ENCODE measurements around the gene RAB37.

DNA sequence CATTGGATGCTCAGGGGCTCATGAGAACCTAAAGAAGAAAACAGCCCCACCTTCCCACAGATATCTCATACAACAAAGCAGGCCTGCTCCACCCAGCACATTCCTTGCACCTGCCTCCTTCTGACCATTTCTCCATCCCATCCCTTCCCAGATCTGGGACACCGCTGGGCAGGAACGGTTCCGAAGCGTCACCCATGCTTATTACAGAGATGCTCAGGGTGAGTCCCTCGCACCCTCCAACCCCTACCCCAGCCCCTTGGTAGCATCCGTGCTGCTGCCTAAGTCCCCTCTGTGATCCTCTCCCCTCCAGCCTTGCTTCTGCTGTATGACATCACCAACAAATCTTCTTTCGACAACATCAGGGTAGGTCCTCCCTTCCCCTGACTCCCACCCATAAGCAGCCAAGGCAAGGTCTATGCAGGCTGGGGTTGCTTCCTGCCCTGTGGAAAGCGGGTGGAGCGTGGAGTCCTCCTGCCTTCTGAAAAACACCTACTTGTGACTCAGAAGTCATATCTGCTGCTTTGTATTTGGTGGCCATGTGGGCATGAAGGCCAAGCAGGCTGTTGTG, 6.0 kb downstream of the RAB37 start:
- TF ChIP-seq EP300 (conservative IDR thresholded peaks at IDR 0.05; ENCODE audit: poor library complexity, severe bottlenecking) (no peak), POLR2AphosphoS5 (IDR thresholded peaks at IDR 0.05) (no peak), TAF1 (IDR thresholded peaks at IDR 0.05; ENCODE audit: low read depth) (no peak), EZH2 (IDR thresholded peaks at IDR 0.05; ENCODE audit: borderline replicate concordance, insufficient read depth, low read length, poor library complexity, severe bottlenecking) (no peak), RAD21 (conservative IDR thresholded peaks at IDR 0.05) (no peak)
- TF ChIP-seq, protein P1, sequence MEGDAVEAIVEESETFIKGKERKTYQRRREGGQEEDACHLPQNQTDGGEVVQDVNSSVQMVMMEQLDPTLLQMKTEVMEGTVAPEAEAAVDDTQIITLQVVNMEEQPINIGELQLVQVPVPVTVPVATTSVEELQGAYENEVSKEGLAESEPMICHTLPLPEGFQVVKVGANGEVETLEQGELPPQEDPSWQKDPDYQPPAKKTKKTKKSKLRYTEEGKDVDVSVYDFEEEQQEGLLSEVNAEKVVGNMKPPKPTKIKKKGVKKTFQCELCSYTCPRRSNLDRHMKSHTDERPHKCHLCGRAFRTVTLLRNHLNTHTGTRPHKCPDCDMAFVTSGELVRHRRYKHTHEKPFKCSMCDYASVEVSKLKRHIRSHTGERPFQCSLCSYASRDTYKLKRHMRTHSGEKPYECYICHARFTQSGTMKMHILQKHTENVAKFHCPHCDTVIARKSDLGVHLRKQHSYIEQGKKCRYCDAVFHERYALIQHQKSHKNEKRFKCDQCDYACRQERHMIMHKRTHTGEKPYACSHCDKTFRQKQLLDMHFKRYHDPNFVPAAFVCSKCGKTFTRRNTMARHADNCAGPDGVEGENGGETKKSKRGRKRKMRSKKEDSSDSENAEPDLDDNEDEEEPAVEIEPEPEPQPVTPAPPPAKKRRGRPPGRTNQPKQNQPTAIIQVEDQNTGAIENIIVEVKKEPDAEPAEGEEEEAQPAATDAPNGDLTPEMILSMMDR (IDR thresholded peaks at IDR 0.05; ENCODE audit: poor library complexity, severe bottlenecking), result no peak
- TF ChIP-seq, protein P2, sequence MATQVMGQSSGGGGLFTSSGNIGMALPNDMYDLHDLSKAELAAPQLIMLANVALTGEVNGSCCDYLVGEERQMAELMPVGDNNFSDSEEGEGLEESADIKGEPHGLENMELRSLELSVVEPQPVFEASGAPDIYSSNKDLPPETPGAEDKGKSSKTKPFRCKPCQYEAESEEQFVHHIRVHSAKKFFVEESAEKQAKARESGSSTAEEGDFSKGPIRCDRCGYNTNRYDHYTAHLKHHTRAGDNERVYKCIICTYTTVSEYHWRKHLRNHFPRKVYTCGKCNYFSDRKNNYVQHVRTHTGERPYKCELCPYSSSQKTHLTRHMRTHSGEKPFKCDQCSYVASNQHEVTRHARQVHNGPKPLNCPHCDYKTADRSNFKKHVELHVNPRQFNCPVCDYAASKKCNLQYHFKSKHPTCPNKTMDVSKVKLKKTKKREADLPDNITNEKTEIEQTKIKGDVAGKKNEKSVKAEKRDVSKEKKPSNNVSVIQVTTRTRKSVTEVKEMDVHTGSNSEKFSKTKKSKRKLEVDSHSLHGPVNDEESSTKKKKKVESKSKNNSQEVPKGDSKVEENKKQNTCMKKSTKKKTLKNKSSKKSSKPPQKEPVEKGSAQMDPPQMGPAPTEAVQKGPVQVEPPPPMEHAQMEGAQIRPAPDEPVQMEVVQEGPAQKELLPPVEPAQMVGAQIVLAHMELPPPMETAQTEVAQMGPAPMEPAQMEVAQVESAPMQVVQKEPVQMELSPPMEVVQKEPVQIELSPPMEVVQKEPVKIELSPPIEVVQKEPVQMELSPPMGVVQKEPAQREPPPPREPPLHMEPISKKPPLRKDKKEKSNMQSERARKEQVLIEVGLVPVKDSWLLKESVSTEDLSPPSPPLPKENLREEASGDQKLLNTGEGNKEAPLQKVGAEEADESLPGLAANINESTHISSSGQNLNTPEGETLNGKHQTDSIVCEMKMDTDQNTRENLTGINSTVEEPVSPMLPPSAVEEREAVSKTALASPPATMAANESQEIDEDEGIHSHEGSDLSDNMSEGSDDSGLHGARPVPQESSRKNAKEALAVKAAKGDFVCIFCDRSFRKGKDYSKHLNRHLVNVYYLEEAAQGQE (IDR thresholded peaks at IDR 0.05; ENCODE audit: borderline replicate concordance), result no peak
